GM10248 (cell line): ENCODE measurements around the gene GNB1L.

Experiments
- CTCF ChIA-PET: fragments of 300-600 bp; sonication (Branson Sonifier 250); formaldehyde crosslinking; extraction: SDS; loops from one replicate; lab custom pipeline; 2021; ENCODE audit warnings: antibody characterized with exemption; lab: Yijun Ruan, JAX
- POLR2A ChIA-PET: fragments of 350-650 bp; sonication (Branson Sonifier 250); formaldehyde crosslinking; extraction: SDS; loops from one replicate; lab custom pipeline; 2020; ENCODE audit warnings: antibody characterized with exemption; lab: Yijun Ruan, JAX
- DNase-seq: peaks from one replicate; pipeline ENCODE4 v3.0.0; 2012; ENCODE audit errors: extremely low spot score
- TF ChIP-seq, protein P1 (sequence below): IDR thresholded peaks from 2 replicates; pipeline ENCODE4 v1.5.1; 2012; ENCODE audit warnings: mild to moderate bottlenecking, low read depth; ENCODE audit errors: extremely low read depth, missing control alignments, control extremely low read depth

The GNB1L gene

DNA sequence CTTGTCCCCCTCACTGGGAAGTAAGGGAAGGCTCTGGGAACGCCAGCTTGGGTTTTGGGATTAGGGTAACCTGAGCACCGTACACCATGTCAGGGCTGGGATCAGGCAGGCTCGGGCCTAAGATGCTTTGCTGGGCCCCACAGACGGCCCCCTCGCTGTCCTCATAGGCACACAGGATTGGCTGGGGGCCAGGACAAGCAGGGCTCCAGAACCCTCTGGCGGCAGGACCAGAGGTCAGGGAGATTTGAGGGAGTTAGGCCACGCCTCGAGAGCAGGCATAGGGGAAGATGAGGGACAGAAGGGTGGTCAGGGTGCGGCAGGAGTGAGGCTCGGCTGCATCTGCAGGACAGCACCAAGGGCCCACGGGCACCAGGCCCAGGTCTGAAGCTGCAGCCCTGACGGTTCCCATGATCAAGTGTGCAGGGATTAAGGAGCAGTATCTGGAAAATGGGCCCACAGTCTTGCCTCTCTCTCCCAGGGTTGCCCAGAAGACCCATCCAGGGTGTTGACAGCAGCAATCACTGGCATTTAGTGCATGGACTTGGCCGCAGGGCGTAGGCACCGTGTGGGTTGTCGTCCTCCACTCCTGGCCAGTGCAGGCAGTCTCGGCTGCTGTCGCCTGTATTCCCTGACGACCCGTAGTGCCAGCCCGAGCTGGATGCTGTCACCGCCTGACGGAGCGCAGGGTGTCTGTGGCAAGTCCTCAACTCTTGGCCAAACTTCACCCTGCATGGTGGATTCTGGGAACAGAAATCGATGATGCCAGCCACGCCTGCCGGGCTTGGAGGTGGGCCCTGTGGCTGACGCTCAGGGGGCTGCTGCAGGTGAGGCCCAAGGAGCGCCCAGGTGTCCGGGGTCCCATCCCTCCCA is 15.7 kb upstream of the GNB1L start:
- ChIA-PET POLR2A (no interaction called here), CTCF (interaction anchor here (1.0 to 1.4 kb wide), 3 partner anchors 40 to 140 kb away, joined by 3 to 4 read pairs (median 3); partner anchors contain the start of genes COMT and TXNRD2)
- TF ChIP-seq, protein P1, sequence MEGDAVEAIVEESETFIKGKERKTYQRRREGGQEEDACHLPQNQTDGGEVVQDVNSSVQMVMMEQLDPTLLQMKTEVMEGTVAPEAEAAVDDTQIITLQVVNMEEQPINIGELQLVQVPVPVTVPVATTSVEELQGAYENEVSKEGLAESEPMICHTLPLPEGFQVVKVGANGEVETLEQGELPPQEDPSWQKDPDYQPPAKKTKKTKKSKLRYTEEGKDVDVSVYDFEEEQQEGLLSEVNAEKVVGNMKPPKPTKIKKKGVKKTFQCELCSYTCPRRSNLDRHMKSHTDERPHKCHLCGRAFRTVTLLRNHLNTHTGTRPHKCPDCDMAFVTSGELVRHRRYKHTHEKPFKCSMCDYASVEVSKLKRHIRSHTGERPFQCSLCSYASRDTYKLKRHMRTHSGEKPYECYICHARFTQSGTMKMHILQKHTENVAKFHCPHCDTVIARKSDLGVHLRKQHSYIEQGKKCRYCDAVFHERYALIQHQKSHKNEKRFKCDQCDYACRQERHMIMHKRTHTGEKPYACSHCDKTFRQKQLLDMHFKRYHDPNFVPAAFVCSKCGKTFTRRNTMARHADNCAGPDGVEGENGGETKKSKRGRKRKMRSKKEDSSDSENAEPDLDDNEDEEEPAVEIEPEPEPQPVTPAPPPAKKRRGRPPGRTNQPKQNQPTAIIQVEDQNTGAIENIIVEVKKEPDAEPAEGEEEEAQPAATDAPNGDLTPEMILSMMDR: no peak
- DNase-seq: no peak

DNA sequence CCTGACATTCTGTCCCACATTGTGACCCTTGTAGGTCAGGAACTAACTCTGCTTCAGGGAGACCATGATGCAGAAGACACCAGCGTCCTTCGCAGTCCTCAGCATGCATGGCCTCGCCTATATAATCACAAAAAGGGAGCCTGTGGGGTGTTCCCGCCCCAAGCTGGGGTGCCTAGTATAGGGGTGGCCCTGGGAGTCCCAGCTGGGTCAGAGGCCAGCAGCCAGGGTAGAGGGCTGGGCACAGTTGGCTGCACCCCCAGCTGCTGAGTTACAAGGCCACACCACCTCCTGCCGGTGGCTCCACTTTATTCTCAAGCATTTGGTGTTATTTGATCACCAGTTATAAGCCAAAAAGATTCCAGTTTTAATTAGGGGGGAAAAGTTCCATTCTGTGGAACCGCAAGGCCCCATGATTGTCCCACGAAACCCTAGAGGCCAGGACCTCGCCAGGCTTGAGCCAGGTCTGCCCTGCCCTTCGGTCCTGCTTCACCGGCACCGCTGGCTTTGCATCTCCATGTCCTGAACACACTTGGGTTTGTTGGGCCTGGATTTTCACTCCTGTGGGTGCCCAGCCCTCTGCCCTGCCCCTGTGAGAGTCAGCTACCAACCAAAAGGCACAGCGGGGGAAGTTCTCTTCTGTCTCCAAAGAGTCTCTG is 15.0 kb upstream of the GNB1L start:
- CTCF ChIA-PET: interaction anchor here (1.4 kb wide), 2 partner anchors 41 to 72 kb away, joined by 3 to 4 read pairs; partner anchors contain the start of genes COMT and TXNRD2
- TF ChIP-seq, protein P1: no peak
- POLR2A ChIA-PET: no interaction called here
- DNase-seq: no peak

DNA sequence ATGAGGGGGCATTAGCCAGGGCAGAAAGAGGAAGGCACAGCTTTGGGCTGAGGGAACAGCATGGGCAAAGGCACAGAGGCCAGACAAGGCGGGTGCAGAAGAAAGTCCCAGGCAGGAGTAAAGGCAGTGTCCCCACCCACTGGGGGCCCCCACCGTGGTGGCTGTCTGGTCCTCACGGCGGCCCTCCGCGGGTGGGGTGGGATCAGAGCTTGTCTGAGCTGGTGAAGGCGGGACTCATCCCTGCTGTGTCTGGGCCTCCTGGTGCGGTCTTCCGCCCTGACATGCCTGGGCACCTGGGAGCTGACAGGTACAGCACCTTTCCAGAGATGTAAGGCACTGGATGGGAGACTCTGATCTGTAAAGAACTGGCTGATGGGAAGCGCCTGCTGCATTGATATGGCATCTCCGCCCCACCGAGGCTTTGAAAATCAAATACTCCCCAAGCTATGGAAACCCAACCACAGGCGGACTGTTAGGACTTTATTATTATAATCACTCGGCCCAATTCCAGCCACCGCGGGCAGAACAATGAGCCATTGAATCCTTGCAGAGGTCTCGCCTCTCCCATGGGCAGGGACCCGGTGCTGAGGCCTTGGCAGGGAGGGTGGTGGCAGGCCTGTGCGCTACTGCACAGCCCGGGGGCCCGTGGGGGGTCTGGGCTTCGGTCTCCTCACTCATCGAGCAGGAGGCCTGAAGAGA is 14.2 kb upstream of the GNB1L start:
- TF ChIP-seq, protein P1: no peak
- CTCF ChIA-PET: interaction anchor here (1.4 kb wide), 1 partner anchor 73 kb away, joined by 3 read pairs; the partner anchor contains the start of genes COMT and TXNRD2
- no peak for DNase-seq
- POLR2A ChIA-PET: no interaction called here

- DNase-seq: no peak
- ChIA-PET CTCF (no interaction called here), POLR2A (no interaction called here)
- TF ChIP-seq, protein P1: no peak
Observed at GRCh38 chr22:19868333-19868732, 13.7 kb upstream of the GNB1L start.

DNA sequence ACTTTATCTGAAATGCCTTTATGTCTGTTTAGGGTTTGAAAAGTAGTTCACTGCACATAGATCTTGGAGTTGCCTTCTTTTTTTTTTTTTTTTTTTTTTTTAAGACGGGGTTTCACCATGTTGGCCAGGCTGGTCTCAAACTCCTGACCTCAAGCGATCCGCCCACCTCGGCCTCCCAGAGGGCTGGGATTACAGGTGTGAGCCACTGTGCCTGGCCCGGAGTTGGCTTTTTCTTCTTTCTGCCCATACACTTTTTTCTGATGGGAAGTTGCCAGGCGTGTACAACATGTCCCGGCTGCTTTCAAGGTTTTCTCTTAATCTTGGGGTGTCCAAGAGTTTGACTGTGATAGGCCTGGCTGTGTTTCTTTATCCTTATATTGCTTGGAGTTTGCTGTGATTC is 12.9 kb upstream of the GNB1L start:
- TF ChIP-seq, protein P1: no peak
- POLR2A ChIA-PET: no interaction called here
- CTCF ChIA-PET: no interaction called here
- DNase-seq: no peak

DNA sequence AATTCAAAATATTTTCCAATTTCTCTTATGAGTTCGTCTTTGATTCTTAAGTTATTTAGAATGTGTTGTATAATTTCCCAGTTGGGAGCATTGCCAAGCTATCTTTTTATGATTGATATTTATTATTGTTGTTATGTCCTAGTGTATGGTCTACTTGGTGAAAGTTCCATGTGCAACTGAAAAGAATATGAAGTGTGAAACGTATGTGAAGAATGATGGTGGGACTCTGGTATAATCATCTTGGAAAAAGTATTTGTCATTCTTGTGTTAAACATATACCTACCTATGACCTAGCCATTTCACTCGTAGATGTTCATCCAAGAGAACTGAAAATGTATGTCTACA is 12.0 kb upstream of the GNB1L start:
- ChIA-PET POLR2A (no interaction called here), CTCF (interaction anchor here (1.2 to 1.3 kb wide), 2 partner anchors 11 to 136 kb away, joined by 3 to 6 read pairs; no protein-coding TSS in a partner anchor)
- no peak for DNase-seq
- TF ChIP-seq, protein P1: no peak
